Measurements from ENCODE around the gene BCAS3.
A peak's percentile ranks its signal among the peaks of the same experiment; 100 is the strongest.

The BCAS3 gene

GRCh38 chr17:61361084-61361483 lies 683.4 kb downstream of the BCAS3 start:
- TF ChIP-seq RARB (CRISPR knock-in tag; IDR thresholded peaks at IDR 0.05) (no peak), ISL1 (CRISPR knock-in tag; IDR thresholded peaks at IDR 0.05) (peak; percentile 74)

DNA sequence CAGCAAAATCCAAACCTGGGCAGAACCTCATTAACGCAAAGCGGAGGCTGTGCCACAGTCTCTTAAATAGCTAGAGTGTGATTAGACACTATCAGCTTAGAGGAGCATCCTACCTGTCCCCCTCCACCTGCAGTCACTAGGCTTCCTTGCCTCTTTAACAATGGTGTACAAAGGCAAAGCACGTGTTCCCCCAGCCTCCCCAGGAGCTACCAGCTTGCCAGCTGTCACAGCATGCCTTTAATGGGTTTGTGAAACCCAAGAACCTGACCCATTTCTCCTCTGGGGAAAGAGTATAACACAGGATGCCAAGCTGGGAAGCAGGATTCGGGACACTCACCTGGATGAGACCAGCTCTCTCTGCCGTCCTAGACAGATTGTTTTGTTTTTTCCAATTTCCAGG lies 684.7 kb downstream of the BCAS3 start:
- no peak for ATAC-seq
- TF ChIP-seq OSR1 (CRISPR knock-in tag; IDR thresholded peaks at IDR 0.05), result no peak
- TF ChIP-seq, protein P1, sequence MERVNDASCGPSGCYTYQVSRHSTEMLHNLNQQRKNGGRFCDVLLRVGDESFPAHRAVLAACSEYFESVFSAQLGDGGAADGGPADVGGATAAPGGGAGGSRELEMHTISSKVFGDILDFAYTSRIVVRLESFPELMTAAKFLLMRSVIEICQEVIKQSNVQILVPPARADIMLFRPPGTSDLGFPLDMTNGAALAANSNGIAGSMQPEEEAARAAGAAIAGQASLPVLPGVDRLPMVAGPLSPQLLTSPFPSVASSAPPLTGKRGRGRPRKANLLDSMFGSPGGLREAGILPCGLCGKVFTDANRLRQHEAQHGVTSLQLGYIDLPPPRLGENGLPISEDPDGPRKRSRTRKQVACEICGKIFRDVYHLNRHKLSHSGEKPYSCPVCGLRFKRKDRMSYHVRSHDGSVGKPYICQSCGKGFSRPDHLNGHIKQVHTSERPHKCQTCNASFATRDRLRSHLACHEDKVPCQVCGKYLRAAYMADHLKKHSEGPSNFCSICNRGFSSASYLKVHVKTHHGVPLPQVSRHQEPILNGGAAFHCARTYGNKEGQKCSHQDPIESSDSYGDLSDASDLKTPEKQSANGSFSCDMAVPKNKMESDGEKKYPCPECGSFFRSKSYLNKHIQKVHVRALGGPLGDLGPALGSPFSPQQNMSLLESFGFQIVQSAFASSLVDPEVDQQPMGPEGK (CRISPR knock-in tag; IDR thresholded peaks at IDR 0.05; ENCODE audit: borderline replicate concordance), result no peak
- no peak for TF ChIP-seq ZNF8 (CRISPR knock-in tag; IDR thresholded peaks at IDR 0.05)
- no peak for TF ChIP-seq TCF4 (CRISPR knock-in tag; IDR thresholded peaks at IDR 0.05; ENCODE audit: borderline replicate concordance)
- no peak for TF ChIP-seq ESRRG (CRISPR knock-in tag; IDR thresholded peaks at IDR 0.05)
- TF ChIP-seq, protein P2, sequence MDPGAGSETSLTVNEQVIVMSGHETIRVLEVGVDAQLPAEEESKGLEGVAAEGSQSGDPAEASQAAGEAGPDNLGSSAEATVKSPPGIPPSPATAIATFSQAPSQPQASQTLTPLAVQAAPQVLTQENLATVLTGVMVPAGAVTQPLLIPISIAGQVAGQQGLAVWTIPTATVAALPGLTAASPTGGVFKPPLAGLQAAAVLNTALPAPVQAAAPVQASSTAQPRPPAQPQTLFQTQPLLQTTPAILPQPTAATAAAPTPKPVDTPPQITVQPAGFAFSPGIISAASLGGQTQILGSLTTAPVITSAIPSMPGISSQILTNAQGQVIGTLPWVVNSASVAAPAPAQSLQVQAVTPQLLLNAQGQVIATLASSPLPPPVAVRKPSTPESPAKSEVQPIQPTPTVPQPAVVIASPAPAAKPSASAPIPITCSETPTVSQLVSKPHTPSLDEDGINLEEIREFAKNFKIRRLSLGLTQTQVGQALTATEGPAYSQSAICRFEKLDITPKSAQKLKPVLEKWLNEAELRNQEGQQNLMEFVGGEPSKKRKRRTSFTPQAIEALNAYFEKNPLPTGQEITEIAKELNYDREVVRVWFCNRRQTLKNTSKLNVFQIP (CRISPR knock-in tag; IDR thresholded peaks at IDR 0.05; ENCODE audit: borderline replicate concordance, low read depth), result no peak

More at GRCh38 chr17:61361084-61361483, 683.4 kb downstream of the BCAS3 start:
- ATAC-seq, result peak; percentile 46; the same call in 2 of the 3 replicates

DNA sequence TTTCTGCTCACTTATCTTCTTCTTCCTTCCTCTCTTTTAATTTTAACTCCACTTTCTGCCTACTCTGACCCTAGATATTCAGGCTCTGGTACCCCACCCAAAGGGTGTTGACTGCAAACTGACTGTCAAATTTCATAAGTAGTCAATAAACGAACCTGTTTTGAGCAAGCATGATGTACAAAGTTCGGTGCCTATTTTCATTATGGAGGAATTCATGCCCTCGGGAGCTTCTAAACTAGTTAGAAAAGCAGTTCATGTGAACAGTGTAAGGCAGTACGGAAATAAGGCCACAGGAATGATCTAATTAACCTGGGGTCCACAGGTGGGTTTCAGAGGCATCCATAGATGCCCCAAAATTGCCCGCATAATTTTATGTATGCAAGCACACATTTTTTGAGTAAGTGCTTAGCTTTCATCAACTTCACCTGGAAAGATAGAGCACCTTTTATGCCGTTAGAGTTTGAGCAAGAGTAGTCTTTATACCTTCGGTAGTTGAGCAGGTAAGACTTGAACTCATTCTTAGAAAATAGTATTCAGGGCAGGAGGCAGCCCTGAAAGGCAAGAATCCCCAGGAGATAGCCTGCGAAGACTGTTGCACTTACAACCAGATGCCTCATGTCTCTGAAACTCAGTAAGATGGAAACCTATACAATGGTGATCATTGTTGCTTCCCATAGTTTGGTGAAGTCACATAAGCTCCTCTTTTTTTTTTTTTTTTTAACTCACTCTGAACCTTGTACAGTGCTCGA lies 685.4 kb downstream of the BCAS3 start:
- no peak for ATAC-seq
- TF ChIP-seq CSDC2 (CRISPR knock-in tag; IDR thresholded peaks at IDR 0.05), result no peak
- no peak for TF ChIP-seq SNAI2 (CRISPR knock-in tag; IDR thresholded peaks at IDR 0.05)
- TF ChIP-seq ZFP3 (CRISPR knock-in tag; IDR thresholded peaks at IDR 0.05), result no peak
- no peak for TF ChIP-seq TSHZ2 (CRISPR knock-in tag; IDR thresholded peaks at IDR 0.05)
- TF ChIP-seq ZNF565 (CRISPR knock-in tag; conservative IDR thresholded peaks at IDR 0.05; ENCODE audit: low read depth), result no peak
- TF ChIP-seq ESRRG (CRISPR knock-in tag; IDR thresholded peaks at IDR 0.05), result no peak
- no peak for TF ChIP-seq TOX (CRISPR knock-in tag; IDR thresholded peaks at IDR 0.05; ENCODE audit: borderline replicate concordance)
- TF ChIP-seq ISL1 (CRISPR knock-in tag; IDR thresholded peaks at IDR 0.05), result no peak
- TF ChIP-seq BACH2 (CRISPR knock-in tag; IDR thresholded peaks at IDR 0.05; ENCODE audit: borderline replicate concordance), result no peak
- no peak for TF ChIP-seq ZFP30 (CRISPR knock-in tag; IDR thresholded peaks at IDR 0.05)
- no peak for TF ChIP-seq CSRNP3 (CRISPR knock-in tag; IDR thresholded peaks at IDR 0.05)
- TF ChIP-seq, protein P1 (CRISPR knock-in tag; IDR thresholded peaks at IDR 0.05; ENCODE audit: borderline replicate concordance), result no peak
- no peak for TF ChIP-seq RARB (CRISPR knock-in tag; IDR thresholded peaks at IDR 0.05)
- TF ChIP-seq, protein P3, sequence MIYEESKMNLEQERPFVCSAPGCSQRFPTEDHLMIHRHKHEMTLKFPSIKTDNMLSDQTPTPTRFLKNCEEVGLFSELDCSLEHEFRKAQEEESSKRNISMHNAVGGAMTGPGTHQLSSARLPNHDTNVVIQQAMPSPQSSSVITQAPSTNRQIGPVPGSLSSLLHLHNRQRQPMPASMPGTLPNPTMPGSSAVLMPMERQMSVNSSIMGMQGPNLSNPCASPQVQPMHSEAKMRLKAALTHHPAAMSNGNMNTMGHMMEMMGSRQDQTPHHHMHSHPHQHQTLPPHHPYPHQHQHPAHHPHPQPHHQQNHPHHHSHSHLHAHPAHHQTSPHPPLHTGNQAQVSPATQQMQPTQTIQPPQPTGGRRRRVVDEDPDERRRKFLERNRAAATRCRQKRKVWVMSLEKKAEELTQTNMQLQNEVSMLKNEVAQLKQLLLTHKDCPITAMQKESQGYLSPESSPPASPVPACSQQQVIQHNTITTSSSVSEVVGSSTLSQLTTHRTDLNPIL (CRISPR knock-in tag; IDR thresholded peaks at IDR 0.05; ENCODE audit: low read depth), result no peak
